Measurements from ENCODE around the gene HDAC8.
A peak's percentile ranks its signal among the peaks of the same experiment; 100 is the strongest.

HDAC8 gene

GRCh38 chrX:72394518-72395170, 178.0 kb downstream of the HDAC8 start:
- no peak overlapping the region for H3K4me3 ChIP-seq (ENCODE audit: low read length)
- peak; percentile 77 for DNase-seq (ENCODE audit: low read depth)
- no peak for TF ChIP-seq CTCF (conservative IDR thresholded peaks at IDR 0.05; ENCODE audit: low read depth, low read length)

GRCh38 chrX:72393836-72394517, 178.7 kb downstream of the HDAC8 start:
- no peak for TF ChIP-seq CTCF (conservative IDR thresholded peaks at IDR 0.05; ENCODE audit: low read depth, low read length)
- DNase-seq (ENCODE audit: low read depth) = no peak
- H3K4me3 ChIP-seq (ENCODE audit: low read length) = no peak overlapping the region

GRCh38 chrX:72392816-72393800, 179.5 kb downstream of the HDAC8 start:
- no peak for TF ChIP-seq CTCF (conservative IDR thresholded peaks at IDR 0.05; ENCODE audit: low read depth, low read length)
- no peak for DNase-seq (ENCODE audit: low read depth)

GRCh38 chrX:72392042-72392441, 180.6 kb downstream of the HDAC8 start:
- TF ChIP-seq CTCF (conservative IDR thresholded peaks at IDR 0.05; ENCODE audit: low read depth, low read length) = no peak
- H3K4me3 ChIP-seq (ENCODE audit: low read length) = no peak overlapping the region
- no peak for DNase-seq (ENCODE audit: low read depth)

More at GRCh38 chrX:72392816-72393800, 179.5 kb downstream of the HDAC8 start:
- no peak overlapping the region for H3K4me3 ChIP-seq (ENCODE audit: low read length)

- H3K4me3 ChIP-seq (ENCODE audit: low read length) = no peak overlapping the region
- DNase-seq (ENCODE audit: low read depth) = no peak
- TF ChIP-seq CTCF (conservative IDR thresholded peaks at IDR 0.05; ENCODE audit: low read depth, low read length) = no peak
Measured at GRCh38 chrX:72387247-72387646, 185.4 kb downstream of the HDAC8 start.

GRCh38 chrX:72382202-72382595, 190.4 kb downstream of the HDAC8 start:
- TF ChIP-seq CTCF (conservative IDR thresholded peaks at IDR 0.05; ENCODE audit: low read depth, low read length) = no peak
- DNase-seq (ENCODE audit: low read depth) = no peak
- H3K4me3 ChIP-seq (ENCODE audit: low read length) = no peak overlapping the region

Data from retinal pigment epithelial cell (primary cell).